Gastroesophageal sphincter (tissue), 4 donors: Measurements from ENCODE around the gene SLC38A11. TPM values are rescaled to one million over a fixed set of nuclear protein-coding genes. Genes with fewer than 3 reads are reported as not detected.
"Not testable (repeated sequence)": the region's sequence is repeated elsewhere in the genome, so short reads cannot be mapped to it uniquely, and the experiment has no call there.

Source experiments
- ATAC-seq: fragments of 150-250 bp; one replicate; pipeline ENCODE4 v1.9.1; 2016; ENCODE audit warnings: mild to moderate bottlenecking, moderate library complexity
- H3K27ac ChIP-seq, 4 donors: fragments of 200-600 bp; sonication (generic) in 3 of 4; 1 replicate in 3 of 4; 2 replicates in 1 of 4; pipeline ENCODE4 v1.5.1; 2016 to 2019
- H3K27me3 ChIP-seq: fragments of 200-600 bp; sonication (generic); one replicate; pipeline ENCODE4 v1.5.1; 2019
- H3K36me3 ChIP-seq, 2 donors: fragments of 200-600 bp; sonication (generic); one replicate each; pipeline ENCODE4 v1.5.1; 2019; ENCODE audit warnings: control low read depth in 1 of 2
- H3K4me1 ChIP-seq, 3 donors: fragments of 200-600 bp; sonication (generic); 1 replicate in 2 of 3; 2 replicates in 1 of 3; pipeline ENCODE4 v1.5.1; 2016 to 2019; ENCODE audit warnings: control low read depth in 2 of 3
- H3K4me3 ChIP-seq, 2 donors: fragments of 200-600 bp; sonication (generic); one replicate each; pipeline ENCODE4 v1.5.1; 2019; ENCODE audit warnings: mild to moderate bottlenecking in 1 of 2, moderate library complexity in 1 of 2
- H3K9me3 ChIP-seq, 3 donors: fragments of 200-600 bp; sonication (generic); one replicate each; pipeline ENCODE4 v1.5.1; 2017 to 2019; ENCODE audit warnings: control low read depth in 2 of 3
- CTCF ChIP-seq, 4 experiments: fragments of 200-600 bp in 2 of 4; fragments of 450-650 bp in 2 of 4; sonication (generic) in 1 of 4; IDR thresholded peaks; one replicate each; pipeline ENCODE4 v1.5.1; 2017 to 2019; ENCODE audit warnings: antibody characterized with exemption in 4 of 4, mild to moderate bottlenecking in 2 of 4, moderate library complexity in 2 of 4
- EP300 ChIP-seq: sonication (generic); formaldehyde crosslinking; IDR thresholded peaks from one replicate; pipeline ENCODE4 v1.6.1; 2017; ENCODE audit warnings: antibody characterized with exemption, mild to moderate bottlenecking
- POLR2A ChIP-seq, 2 donors: fragments of 450-650 bp; IDR thresholded peaks; one replicate each; pipeline ENCODE4 v1.6.1; 2017; ENCODE audit warnings: antibody characterized with exemption in 2 of 2, mild to moderate bottlenecking in 2 of 2, moderate library complexity in 1 of 2
- POLR2AphosphoS5 ChIP-seq: sonication (generic); formaldehyde crosslinking; IDR thresholded peaks from one replicate; pipeline ENCODE4 v1.6.1; 2017; ENCODE audit warnings: antibody characterized with exemption
- WGBS, 2 donors: methylation state at CpG; one replicate each; pipeline ENCODE4 v1.1.5; 2018; ENCODE audit warnings: low coverage in 1 of 2; 5-methylcytosine and 5-hydroxymethylcytosine counted together
- total RNA-seq, 4 donors: library from RNA; depleted of rRNA; stranded (reverse); fragments of >200 nt; gene quantifications; one replicate each; pipeline ENCODE4 v1.1.0, GENCODE V29; 2016

The SLC38A11 gene
- total RNA-seq, 4 donors from 2014 or later, result 0.49 to 11.7 (median 2.7) TPM

GRCh38 chr2:164981217-164981990 lies 26.1 kb upstream of the SLC38A11 start:
- Histone ChIP-seq H3K27me3 (no peaks in the 10 kb centered on the region), H3K4me3 (no peak overlapping the region), H3K4me1 (peaks cover 0 to 12% (median 3%) of the 10 kb centered on the region in 3 donors), H3K36me3 (no peaks in the 10 kb centered on the region), H3K9me3 (no peaks in the 10 kb centered on the region), H3K27ac (peak overlapping the region in 3 of 4 donors; percentile 11 to 53 (median 26))
- no peak for ATAC-seq
- WGBS, 2 donors, result 29 to 46% methylated on average over 6 of the region's 7 CpGs
- TF ChIP-seq EP300 (no peak), CTCF (IDR thresholded peaks at IDR 0.05) (no peak), POLR2AphosphoS5 (no peak), POLR2A (IDR thresholded peaks at IDR 0.05) (no peak)

GRCh38 chr2:164980688-164981087 lies 25.4 kb upstream of the SLC38A11 start:
- not testable (repeated sequence) for H3K4me3 ChIP-seq, H3K27me3 ChIP-seq, ATAC-seq, H3K36me3 ChIP-seq, H3K9me3 ChIP-seq
- peak overlapping the region in 2 of 4 donors; percentile 11 to 53 for H3K27ac ChIP-seq
- WGBS, 2 donors, result 50 to 67% methylated on average over 2 of the region's 2 CpGs
- H3K4me1 ChIP-seq, result peaks cover 0 to 12% (median 3%) of the 10 kb centered on the region in 3 donors

GRCh38 chr2:164979113-164979512 lies 23.8 kb upstream of the SLC38A11 start:
- Histone ChIP-seq H3K4me3 (no peak overlapping the region), H3K27ac (no peak overlapping the region), H3K9me3 (no peaks in the 10 kb centered on the region), H3K4me1 (peaks cover 0 to 12% (median 3%) of the 10 kb centered on the region in 3 donors), H3K36me3 (no peaks in the 10 kb centered on the region), H3K27me3 (no peaks in the 10 kb centered on the region)
- TF ChIP-seq POLR2A (IDR thresholded peaks at IDR 0.05), result no peak
- TF ChIP-seq CTCF (IDR thresholded peaks at IDR 0.05), result no peak
- TF ChIP-seq EP300, result no peak
- TF ChIP-seq POLR2AphosphoS5, result no peak
- ATAC-seq, result no peak
- 82% methylated on average over 2 of the region's 2 CpGs; no CpG with 5 or more reads in 1 of the 2 donors for WGBS, 2 donors

- not testable (repeated sequence) for H3K4me3 ChIP-seq, H3K27ac ChIP-seq, H3K9me3 ChIP-seq, H3K36me3 ChIP-seq, H3K27me3 ChIP-seq, ATAC-seq
- WGBS, 2 donors, result 47 to 78% methylated on average over 3 to 5 of the region's 5 CpGs
- H3K4me1 ChIP-seq, result peaks cover 0 to 12% (median 3%) of the 10 kb centered on the region in 3 donors
Observed at GRCh38 chr2:164976875-164977470, 21.6 kb upstream of the SLC38A11 start.

- no peak for TF ChIP-seq CTCF (IDR thresholded peaks at IDR 0.05)
- TF ChIP-seq EP300, result no peak
- TF ChIP-seq POLR2A (IDR thresholded peaks at IDR 0.05), result no peak
- WGBS, 2 donors, result 41 to 70% methylated on average over 3 of the region's 3 CpGs
- ATAC-seq, result no peak
Observed at GRCh38 chr2:164976301-164976700, 21.0 kb upstream of the SLC38A11 start.

GRCh38 chr2:164975891-164976290 lies 20.6 kb upstream of the SLC38A11 start:
- no peak for ATAC-seq
- 36 to 38% methylated on average over 1 of the region's 1 CpG for WGBS, 2 donors
- TF ChIP-seq EP300 (no peak), POLR2A (IDR thresholded peaks at IDR 0.05) (no peak), CTCF (IDR thresholded peaks at IDR 0.05) (no peak), POLR2AphosphoS5 (no peak)

More at GRCh38 chr2:164976301-164976700, 21.0 kb upstream of the SLC38A11 start:
- H3K9me3 ChIP-seq, result no peaks in the 10 kb centered on the region
- no peaks in the 10 kb centered on the region for H3K27me3 ChIP-seq
- H3K27ac ChIP-seq, result no peak overlapping the region
- peaks cover 0 to 7% (median under 1%) of the 10 kb centered on the region in 3 donors for H3K4me1 ChIP-seq
- H3K4me3 ChIP-seq, result no peak overlapping the region
- no peaks in the 10 kb centered on the region for H3K36me3 ChIP-seq

More at GRCh38 chr2:164975891-164976290, 20.6 kb upstream of the SLC38A11 start:
- H3K4me3 ChIP-seq, result no peak overlapping the region
- H3K4me1 ChIP-seq, result peaks cover 0 to 2% (median 0%) of the 10 kb centered on the region in 3 donors
- H3K27ac ChIP-seq, result no peak overlapping the region
- no peaks in the 10 kb centered on the region for H3K9me3 ChIP-seq
- no peaks in the 10 kb centered on the region for H3K27me3 ChIP-seq
- no peaks in the 10 kb centered on the region for H3K36me3 ChIP-seq
